ENCODE results near the gene PTK6.

The PTK6 gene

DNA sequence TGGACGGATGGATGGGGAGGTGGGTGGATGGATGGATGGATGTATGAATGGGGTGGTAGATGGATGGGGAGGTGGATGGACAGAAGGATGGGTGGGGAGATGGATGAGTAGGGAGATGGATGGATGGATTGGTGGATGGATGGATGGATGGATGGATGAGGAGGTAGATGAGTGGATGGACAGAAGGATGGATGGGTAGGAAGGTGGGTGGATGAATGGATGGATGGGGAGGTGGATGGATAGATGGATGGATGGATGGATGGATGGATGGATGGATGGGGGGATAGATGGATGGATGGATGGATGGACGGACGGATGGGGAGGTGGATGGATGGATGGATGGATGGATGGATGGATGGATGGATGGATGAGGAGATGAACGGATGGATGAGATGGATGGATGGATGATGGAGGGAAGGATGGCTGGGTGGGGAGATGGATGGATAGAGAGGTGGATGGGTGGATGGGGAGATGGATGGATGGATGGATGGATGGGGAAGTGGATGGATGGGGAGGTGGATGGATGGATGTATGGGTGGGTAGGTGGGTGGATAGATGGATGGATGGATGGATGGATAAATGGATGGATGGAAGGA is 45.4 kb downstream of the PTK6 start:
- Histone ChIP-seq H3K27me3 (ENCODE audit: low read depth, low read length) (peaks cover 16% of the 10 kb centered on the region), H3K4me1 (ENCODE audit: control insufficient read depth in 1 of 2, insufficient read depth in 2 of 2, low read length in 2 of 2) (peaks cover 0 to 17% of the 10 kb centered on the region in 2 donors), H3K36me3 (ENCODE audit: control insufficient read depth in 1 of 2, insufficient read depth in 2 of 2, low read length in 2 of 2) (no peaks in the 10 kb centered on the region), H3K9me3 (ENCODE audit: control insufficient read depth in 1 of 2, low read length in 2 of 2) (no peaks in the 10 kb centered on the region), H3K27ac (ENCODE audit: low read length) (no peak overlapping the region), H3K4me3 (ENCODE audit: low read depth in 1 of 2, low read length in 2 of 2) (no peak overlapping the region)

DNA sequence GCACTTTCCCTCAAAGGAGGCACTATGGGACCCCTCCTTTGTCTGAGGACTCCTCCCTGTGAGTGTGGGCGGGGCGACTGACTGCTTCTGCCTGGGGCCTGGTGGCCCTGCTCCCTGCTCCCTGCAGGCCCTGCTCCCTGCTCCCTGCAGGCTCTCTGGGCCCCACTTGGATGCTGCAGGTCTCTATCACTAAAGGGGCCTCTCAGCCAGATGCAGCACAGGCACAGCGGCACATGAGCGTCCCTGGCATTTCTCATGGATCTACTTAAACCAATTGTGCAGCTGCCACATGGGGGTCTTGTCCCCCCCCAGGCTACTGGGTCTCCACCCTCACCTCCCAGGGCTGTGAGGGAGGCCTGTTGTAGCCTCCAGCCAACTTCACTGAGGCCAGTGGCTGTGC is 46.1 kb downstream of the PTK6 start:
- Histone ChIP-seq H3K9me3 (ENCODE audit: control insufficient read depth in 1 of 2, low read length in 2 of 2) (peaks cover 0 to 6% of the 10 kb centered on the region in 2 donors), H3K4me3 (ENCODE audit: low read depth in 1 of 2, low read length in 2 of 2) (no peak overlapping the region), H3K4me1 (ENCODE audit: control insufficient read depth in 1 of 2, insufficient read depth in 2 of 2, low read length in 2 of 2) (peaks cover 0 to 12% of the 10 kb centered on the region in 2 donors), H3K36me3 (ENCODE audit: control insufficient read depth in 1 of 2, insufficient read depth in 2 of 2, low read length in 2 of 2) (no peaks in the 10 kb centered on the region), H3K27ac (ENCODE audit: low read length) (no peak overlapping the region), H3K27me3 (ENCODE audit: low read depth, low read length) (peaks cover 16% of the 10 kb centered on the region)

DNA sequence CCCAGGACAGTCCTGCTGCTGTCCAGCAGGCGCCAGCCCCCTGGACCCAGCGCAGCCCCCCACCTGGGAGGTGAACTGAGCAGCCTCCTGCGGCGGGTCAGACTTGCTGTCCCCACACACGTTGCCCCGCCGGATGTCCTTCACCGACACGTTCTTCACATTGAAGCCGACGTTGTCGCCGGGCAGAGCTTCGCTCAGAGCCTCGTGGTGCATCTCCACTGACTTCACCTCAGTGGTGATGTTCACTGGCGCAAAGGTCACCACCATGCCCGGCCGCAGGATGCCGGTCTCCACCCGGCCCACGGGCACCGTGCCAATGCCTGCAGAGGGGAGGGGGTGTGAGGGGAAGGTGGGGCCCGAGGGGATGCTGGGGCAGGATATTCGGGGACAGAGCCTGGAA is 46.8 kb downstream of the PTK6 start:
- Histone ChIP-seq H3K9me3 (ENCODE audit: control insufficient read depth in 1 of 2, low read length in 2 of 2) (peaks cover 0 to 8% of the 10 kb centered on the region in 2 donors), H3K4me3 (ENCODE audit: low read depth in 1 of 2, low read length in 2 of 2) (no peak overlapping the region), H3K27ac (ENCODE audit: low read length) (no peak overlapping the region), H3K36me3 (ENCODE audit: control insufficient read depth in 1 of 2, insufficient read depth in 2 of 2, low read length in 2 of 2) (no peaks in the 10 kb centered on the region), H3K27me3 (ENCODE audit: low read depth, low read length) (peaks cover 16% of the 10 kb centered on the region), H3K4me1 (ENCODE audit: control insufficient read depth in 1 of 2, insufficient read depth in 2 of 2, low read length in 2 of 2) (peaks cover 0 to 8% of the 10 kb centered on the region in 2 donors)

DNA sequence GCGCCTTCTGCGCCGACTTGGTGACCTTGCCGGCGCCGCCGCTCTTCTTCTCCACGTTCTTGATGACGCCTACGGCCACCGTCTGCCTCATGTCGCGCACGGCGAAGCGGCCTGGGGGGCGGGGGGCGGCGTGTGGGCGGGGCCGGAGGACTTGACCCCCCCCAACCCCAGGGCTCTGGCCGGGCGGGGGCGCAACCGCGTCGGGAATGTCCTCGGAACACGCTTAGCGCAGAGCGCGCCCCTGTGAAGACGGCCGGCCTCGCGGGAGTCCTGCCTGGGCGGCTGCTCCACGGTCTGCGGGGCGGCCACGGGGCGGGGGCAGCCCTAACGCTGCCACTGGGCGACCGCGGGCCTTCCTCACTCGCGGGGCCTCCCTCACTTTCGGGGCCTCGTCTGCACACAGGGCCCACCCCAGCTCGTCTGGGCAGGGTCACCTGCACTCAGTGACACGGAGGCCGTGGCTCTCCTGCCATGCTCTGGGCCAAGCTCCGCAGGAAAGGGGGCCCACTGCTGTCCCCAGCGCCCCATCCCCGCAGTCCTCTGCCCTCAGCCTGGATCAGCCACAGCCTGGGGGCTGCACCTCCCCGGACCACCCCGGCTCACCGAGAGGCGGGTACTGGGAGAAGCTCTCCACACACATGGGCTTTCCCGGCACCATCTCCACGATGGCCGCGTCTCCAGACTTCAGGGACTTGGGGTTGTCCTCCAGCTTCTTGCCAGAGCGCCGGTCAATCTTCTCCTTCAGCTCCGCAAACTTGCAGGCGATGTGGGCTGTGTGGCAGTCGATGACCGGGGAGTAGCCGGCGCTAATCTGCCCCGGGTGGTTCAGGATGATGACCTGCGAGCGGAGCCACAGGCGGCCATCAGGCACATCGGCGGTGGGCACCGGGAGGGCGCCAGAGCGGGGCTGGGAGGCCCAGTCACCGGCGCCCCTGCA is 48.6 kb downstream of the PTK6 start:
- Histone ChIP-seq H3K4me3 (ENCODE audit: low read depth in 1 of 2, low read length in 2 of 2) (no peak overlapping the region), H3K27me3 (ENCODE audit: low read depth, low read length) (peaks cover 20% of the 10 kb centered on the region), H3K36me3 (ENCODE audit: control insufficient read depth in 1 of 2, insufficient read depth in 2 of 2, low read length in 2 of 2) (no peaks in the 10 kb centered on the region), H3K27ac (ENCODE audit: low read length) (no peak overlapping the region), H3K4me1 (ENCODE audit: control insufficient read depth in 1 of 2, insufficient read depth in 2 of 2, low read length in 2 of 2) (peaks cover 0 to 8% of the 10 kb centered on the region in 2 donors), H3K9me3 (ENCODE audit: control insufficient read depth in 1 of 2, low read length in 2 of 2) (peaks cover 0 to 8% of the 10 kb centered on the region in 2 donors)

DNA sequence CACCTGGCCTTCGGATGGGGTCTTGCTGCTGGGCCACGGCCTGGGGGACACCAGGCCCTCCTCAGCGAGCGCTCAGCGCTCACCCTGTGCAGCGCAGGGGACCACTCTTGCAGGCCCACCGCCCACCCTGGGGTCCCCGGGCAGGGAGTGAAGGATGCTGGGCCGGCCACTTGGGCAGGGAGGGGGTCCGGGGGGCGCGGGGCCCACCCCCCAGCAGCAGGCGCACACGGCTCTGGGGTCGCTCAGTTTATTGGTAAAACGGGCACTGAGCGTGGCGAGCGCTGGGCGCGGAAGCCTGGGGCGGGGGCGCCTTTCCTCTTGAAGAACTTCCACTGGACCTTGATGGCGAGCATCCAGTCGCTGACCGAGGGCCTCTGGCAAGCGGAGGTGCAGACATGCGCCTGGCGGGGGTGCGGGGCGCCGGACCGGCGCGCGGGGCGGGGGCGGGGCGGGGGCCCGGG is 49.4 kb downstream of the PTK6 start:
- Histone ChIP-seq H3K4me3 (ENCODE audit: low read depth in 1 of 2, low read length in 2 of 2) (no peak overlapping the region), H3K4me1 (ENCODE audit: control insufficient read depth in 1 of 2, insufficient read depth in 2 of 2, low read length in 2 of 2) (peaks cover 0 to 11% of the 10 kb centered on the region in 2 donors), H3K27me3 (ENCODE audit: low read depth, low read length) (peaks cover 20% of the 10 kb centered on the region)

DNA sequence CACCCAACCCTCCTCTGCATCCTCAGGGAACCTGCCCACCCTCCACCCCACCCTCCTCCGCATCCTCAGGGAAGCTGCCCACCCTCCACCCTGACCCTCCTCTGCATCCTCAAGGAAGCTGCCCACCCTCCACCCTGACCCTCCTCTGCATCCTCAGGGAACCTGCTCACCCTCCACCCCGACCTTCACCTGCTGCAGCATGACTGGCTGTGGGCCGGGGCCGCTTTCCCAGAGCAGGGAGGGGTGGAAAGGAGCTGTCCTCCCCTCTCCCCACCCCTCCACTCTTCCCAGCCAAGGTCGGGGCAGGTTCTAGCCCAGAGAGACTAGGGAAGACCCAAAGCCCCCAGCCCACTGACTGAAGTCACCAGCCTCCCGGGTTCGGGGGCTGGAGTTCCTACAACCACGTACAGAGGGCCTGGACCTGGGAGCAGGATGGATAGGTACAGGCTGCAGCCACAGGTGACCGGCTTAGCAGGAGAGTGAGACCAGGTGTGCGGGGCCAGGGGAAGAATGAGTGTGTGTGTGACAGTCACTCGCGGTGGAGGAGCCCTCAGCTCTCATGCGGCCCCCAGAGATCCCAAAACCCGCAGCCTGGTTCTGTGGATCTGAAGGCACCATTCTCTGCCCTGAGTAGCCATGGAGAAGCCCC is 49.9 kb downstream of the PTK6 start:
- peaks cover 20% of the 10 kb centered on the region for H3K27me3 ChIP-seq (ENCODE audit: low read depth, low read length)
- peaks cover 0 to 11% of the 10 kb centered on the region in 2 donors for H3K4me1 ChIP-seq (ENCODE audit: control insufficient read depth in 1 of 2, insufficient read depth in 2 of 2, low read length in 2 of 2)
- H3K9me3 ChIP-seq (ENCODE audit: control insufficient read depth in 1 of 2, low read length in 2 of 2): peaks cover 0 to 8% of the 10 kb centered on the region in 2 donors
- no peaks in the 10 kb centered on the region for H3K36me3 ChIP-seq (ENCODE audit: control insufficient read depth in 1 of 2, insufficient read depth in 2 of 2, low read length in 2 of 2)
- H3K27ac ChIP-seq (ENCODE audit: low read length): no peak overlapping the region
- H3K4me3 ChIP-seq (ENCODE audit: low read depth in 1 of 2, low read length in 2 of 2): no peak overlapping the region

More for the DNA sequence above, 49.4 kb downstream of the PTK6 start:
- H3K27ac ChIP-seq (ENCODE audit: low read length): no peak overlapping the region
- no peaks in the 10 kb centered on the region for H3K36me3 ChIP-seq (ENCODE audit: control insufficient read depth in 1 of 2, insufficient read depth in 2 of 2, low read length in 2 of 2)
- H3K9me3 ChIP-seq (ENCODE audit: control insufficient read depth in 1 of 2, low read length in 2 of 2): peaks cover 0 to 8% of the 10 kb centered on the region in 2 donors

DNA sequence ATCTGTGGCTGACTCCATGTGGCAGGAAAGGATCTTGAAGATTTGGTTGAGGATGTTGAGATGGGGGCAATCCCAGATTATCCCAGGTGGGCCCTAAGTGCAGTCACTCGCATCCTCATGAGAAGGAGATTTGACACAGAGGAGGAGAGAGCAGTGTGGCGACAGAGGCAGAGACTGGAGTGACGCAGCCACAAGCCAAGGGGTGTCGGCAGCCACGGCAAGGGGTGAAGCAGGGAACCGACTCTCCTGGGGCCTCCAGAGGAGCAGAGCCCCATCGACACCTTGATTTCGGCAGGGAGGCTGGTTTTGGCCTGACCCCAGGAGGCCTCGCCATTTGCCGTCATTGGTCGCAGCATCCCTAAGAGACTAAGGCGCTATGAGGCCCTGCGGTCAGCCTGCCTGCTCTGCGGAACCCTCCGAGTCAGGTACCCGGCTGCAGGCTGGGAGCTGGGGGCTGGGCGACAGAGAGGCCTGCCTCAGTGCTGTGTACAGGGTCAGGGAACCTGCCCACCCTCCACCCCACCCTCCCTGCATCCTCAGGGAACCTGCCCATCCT is 50.8 kb downstream of the PTK6 start:
- H3K27me3 ChIP-seq (ENCODE audit: low read depth, low read length): peaks cover 19% of the 10 kb centered on the region
- H3K27ac ChIP-seq (ENCODE audit: low read length): no peak overlapping the region
- H3K9me3 ChIP-seq (ENCODE audit: control insufficient read depth in 1 of 2, low read length in 2 of 2): peaks cover 0 to 8% of the 10 kb centered on the region in 2 donors
- H3K4me1 ChIP-seq (ENCODE audit: control insufficient read depth in 1 of 2, insufficient read depth in 2 of 2, low read length in 2 of 2): peaks cover 0 to 11% of the 10 kb centered on the region in 2 donors
- H3K4me3 ChIP-seq (ENCODE audit: low read depth in 1 of 2, low read length in 2 of 2): no peak overlapping the region
- no peaks in the 10 kb centered on the region for H3K36me3 ChIP-seq (ENCODE audit: control insufficient read depth in 1 of 2, insufficient read depth in 2 of 2, low read length in 2 of 2)

DNA sequence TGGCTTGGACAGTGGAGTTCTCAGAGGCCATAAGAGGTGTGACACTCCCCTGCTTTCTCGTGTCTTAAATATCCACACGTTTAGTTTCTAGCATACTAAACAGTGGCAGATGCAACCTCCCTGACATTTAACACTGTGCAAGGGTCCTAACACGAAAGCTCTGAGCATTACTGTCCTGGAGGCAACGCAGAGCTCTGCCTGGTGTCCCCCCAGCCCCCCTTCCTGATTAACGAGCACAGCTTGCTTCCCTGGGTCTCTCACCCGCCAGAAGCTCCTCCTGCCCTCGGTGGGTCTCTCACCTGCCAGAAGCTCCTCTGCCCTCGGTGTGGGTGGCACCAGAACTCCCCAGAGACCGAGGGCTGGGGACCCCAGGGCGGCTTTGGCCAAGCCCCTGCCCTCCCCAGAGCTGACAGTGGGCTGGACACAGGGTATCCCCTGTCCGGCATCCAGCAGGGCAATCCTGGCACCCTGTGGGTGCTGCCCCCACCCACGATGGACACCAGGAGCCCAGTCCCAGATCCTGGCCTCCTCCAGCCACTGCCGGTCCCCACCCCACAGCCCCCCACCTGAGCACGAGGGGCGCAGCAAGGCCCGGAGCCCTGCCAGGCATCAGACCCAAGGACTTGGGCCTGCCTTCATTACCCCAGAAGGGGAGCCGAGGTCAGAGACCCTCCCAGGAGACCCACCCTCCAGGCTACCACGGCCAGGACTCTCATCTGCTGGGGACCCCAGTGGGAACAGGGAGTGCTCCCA is 52.3 kb downstream of the PTK6 start:
- Histone ChIP-seq H3K27me3 (ENCODE audit: low read depth, low read length) (peaks cover 15% of the 10 kb centered on the region), H3K4me3 (ENCODE audit: low read depth in 1 of 2, low read length in 2 of 2) (no peak overlapping the region), H3K4me1 (ENCODE audit: control insufficient read depth in 1 of 2, insufficient read depth in 2 of 2, low read length in 2 of 2) (peaks cover 0 to 11% of the 10 kb centered on the region in 2 donors), H3K9me3 (ENCODE audit: control insufficient read depth in 1 of 2, low read length in 2 of 2) (peaks cover 0 to 8% of the 10 kb centered on the region in 2 donors), H3K27ac (ENCODE audit: low read length) (no peak overlapping the region), H3K36me3 (ENCODE audit: control insufficient read depth in 1 of 2, insufficient read depth in 2 of 2, low read length in 2 of 2) (no peaks in the 10 kb centered on the region)

DNA sequence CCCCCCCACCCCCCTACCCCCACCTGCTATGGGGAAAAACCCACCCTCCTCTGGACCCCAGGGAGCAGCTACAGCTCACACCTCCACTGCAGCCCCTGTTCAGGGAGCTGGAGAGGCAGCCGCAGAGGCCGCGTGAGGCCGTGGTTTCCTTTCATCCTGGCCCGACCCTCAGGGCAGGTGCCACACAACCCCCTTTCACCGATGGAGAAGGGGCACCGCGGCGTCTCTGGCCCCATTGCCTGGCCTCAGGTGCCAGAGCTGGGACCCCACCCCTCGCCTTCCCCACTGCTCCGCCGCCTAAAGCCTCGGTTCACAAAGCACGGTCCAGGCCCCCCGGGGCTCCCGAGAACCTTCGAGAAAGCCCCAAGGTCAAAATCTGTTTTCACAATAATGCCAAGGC is 52.9 kb downstream of the PTK6 start:
- H3K4me1 ChIP-seq (ENCODE audit: control insufficient read depth in 1 of 2, insufficient read depth in 2 of 2, low read length in 2 of 2): peaks cover 0 to 11% of the 10 kb centered on the region in 2 donors
- H3K27me3 ChIP-seq (ENCODE audit: low read depth, low read length): peaks cover 14% of the 10 kb centered on the region
- H3K27ac ChIP-seq (ENCODE audit: low read length): no peak overlapping the region
- no peak overlapping the region for H3K4me3 ChIP-seq (ENCODE audit: low read depth in 1 of 2, low read length in 2 of 2)
- H3K9me3 ChIP-seq (ENCODE audit: control insufficient read depth in 1 of 2, low read length in 2 of 2): peaks cover 0 to 8% of the 10 kb centered on the region in 2 donors
- no peaks in the 10 kb centered on the region for H3K36me3 ChIP-seq (ENCODE audit: control insufficient read depth in 1 of 2, insufficient read depth in 2 of 2, low read length in 2 of 2)

DNA sequence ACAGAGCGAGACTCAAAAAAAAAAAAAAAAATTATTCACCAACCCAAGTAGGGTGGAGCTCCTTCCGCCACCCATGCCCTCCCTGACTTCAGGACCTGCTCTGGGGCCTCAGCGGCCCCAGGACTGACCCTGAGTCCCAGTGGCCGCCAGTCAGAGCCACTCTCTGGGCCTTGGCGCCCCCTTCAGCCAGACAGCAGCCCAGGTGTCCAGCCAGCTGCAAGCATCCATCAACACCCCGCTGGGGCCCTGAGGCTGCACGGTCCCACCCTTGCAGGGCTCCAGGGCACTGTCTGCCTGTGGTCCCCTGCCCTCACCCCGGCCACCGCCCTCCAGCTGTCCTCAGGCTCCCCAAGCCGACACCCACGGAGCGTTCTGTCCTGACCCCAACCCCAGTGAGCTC is 53.3 kb downstream of the PTK6 start:
- peaks cover 0 to 8% of the 10 kb centered on the region in 2 donors for H3K9me3 ChIP-seq (ENCODE audit: control insufficient read depth in 1 of 2, low read length in 2 of 2)
- H3K4me3 ChIP-seq (ENCODE audit: low read depth in 1 of 2, low read length in 2 of 2): no peak overlapping the region
- H3K4me1 ChIP-seq (ENCODE audit: control insufficient read depth in 1 of 2, insufficient read depth in 2 of 2, low read length in 2 of 2): peaks cover 0 to 11% of the 10 kb centered on the region in 2 donors
- no peak overlapping the region for H3K27ac ChIP-seq (ENCODE audit: low read length)
- H3K36me3 ChIP-seq (ENCODE audit: control insufficient read depth in 1 of 2, insufficient read depth in 2 of 2, low read length in 2 of 2): no peaks in the 10 kb centered on the region
- peaks cover 12% of the 10 kb centered on the region for H3K27me3 ChIP-seq (ENCODE audit: low read depth, low read length)
